ENCODE results near the gene PAM.
A peak's percentile ranks its signal among the peaks of the same experiment; 100 is the strongest.

Gene PAM

DNA sequence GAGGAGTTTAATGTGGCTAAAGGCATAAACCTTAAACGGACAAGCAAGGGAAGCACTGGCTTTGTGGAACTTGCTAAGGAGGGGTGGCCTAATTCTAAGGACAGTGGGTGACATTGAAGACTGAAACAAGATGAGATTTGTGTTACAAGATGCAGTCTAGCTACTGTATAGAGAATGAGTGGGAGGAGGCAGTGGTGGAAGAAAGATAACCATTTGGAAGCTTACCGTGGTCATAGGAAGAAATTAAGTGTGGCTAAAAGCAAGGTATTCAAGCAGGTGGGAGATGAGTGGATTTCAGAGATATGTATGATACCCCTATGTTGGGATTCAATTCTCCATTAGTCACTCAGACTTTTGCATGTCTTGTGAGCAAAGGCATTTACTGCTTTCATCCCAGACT is 4.6 kb downstream of the PAM start:
- H3K27me3 ChIP-seq (ENCODE audit: insufficient read depth, low read length) = no peaks in the 10 kb centered on the region
- peaks cover 42% of the 10 kb centered on the region for H3K4me1 ChIP-seq (ENCODE audit: insufficient read depth, low read length)
- H3K9me3 ChIP-seq (ENCODE audit: low read length) = no peaks in the 10 kb centered on the region
- H3K36me3 ChIP-seq (ENCODE audit: insufficient read depth, low read length) = no peaks in the 10 kb centered on the region
- H3K4me3 ChIP-seq (ENCODE audit: low read length) = no peak overlapping the region
- no peak overlapping the region for H2AFZ ChIP-seq (ENCODE audit: low read depth, low read length)

DNA sequence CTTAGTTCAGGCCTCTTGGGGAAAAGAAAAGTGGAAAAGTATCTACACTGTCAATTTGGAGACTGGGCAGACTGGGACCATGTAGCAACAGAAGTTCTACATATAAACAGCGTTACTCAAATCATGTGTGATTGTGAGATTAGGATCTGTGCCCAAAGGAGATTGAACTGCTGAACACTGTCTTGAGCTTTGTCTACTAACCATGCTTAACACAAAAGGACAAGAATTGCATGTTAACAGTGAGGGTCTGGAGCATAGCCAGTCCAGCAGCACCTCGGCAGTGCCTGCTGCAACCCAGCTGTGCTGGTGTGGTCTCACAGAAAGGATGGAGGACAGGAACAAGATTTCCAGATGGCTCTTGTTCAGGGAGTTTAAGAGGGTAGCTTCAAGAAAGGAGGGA is 5.7 kb downstream of the PAM start:
- Histone ChIP-seq H3K4me3 (ENCODE audit: low read length) (no peak overlapping the region), H3K27me3 (ENCODE audit: insufficient read depth, low read length) (no peaks in the 10 kb centered on the region), H3K36me3 (ENCODE audit: insufficient read depth, low read length) (no peaks in the 10 kb centered on the region)

DNA sequence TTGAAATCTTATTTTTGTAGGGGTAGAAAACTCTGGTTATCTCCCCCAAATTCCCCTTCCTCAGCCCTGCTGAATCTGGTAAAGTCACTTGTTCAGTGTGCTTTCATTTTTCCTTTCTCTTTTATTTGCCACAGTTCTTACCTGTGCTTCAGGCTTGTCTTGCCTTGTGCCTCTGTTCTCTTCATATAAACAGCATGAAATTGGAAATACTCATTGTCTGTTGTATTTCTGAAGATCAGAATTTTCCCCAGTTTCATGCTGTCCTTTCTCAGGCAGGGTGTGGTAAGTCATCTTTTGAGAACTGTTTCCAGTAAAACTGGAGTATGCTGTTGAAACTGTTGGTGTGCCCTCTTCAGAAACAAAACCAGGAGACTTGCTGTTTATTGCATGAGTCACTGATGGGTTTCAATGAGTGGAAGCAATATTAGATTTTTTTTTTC is 7.0 kb downstream of the PAM start:
- H3K9me3 ChIP-seq (ENCODE audit: low read length) = no peaks in the 10 kb centered on the region
- H2AFZ ChIP-seq (ENCODE audit: low read depth, low read length) = no peak overlapping the region
- H3K4me1 ChIP-seq (ENCODE audit: insufficient read depth, low read length) = peaks cover 34% of the 10 kb centered on the region
- H3K36me3 ChIP-seq (ENCODE audit: insufficient read depth, low read length) = no peaks in the 10 kb centered on the region
- no peak overlapping the region for H3K4me3 ChIP-seq (ENCODE audit: low read length)
- H3K27me3 ChIP-seq (ENCODE audit: insufficient read depth, low read length) = no peaks in the 10 kb centered on the region

More for the DNA sequence above, 5.7 kb downstream of the PAM start:
- H2AFZ ChIP-seq (ENCODE audit: low read depth, low read length) = peak overlapping the region; percentile 34
- peaks cover 41% of the 10 kb centered on the region for H3K4me1 ChIP-seq (ENCODE audit: insufficient read depth, low read length)
- H3K9me3 ChIP-seq (ENCODE audit: low read length) = no peaks in the 10 kb centered on the region

DNA sequence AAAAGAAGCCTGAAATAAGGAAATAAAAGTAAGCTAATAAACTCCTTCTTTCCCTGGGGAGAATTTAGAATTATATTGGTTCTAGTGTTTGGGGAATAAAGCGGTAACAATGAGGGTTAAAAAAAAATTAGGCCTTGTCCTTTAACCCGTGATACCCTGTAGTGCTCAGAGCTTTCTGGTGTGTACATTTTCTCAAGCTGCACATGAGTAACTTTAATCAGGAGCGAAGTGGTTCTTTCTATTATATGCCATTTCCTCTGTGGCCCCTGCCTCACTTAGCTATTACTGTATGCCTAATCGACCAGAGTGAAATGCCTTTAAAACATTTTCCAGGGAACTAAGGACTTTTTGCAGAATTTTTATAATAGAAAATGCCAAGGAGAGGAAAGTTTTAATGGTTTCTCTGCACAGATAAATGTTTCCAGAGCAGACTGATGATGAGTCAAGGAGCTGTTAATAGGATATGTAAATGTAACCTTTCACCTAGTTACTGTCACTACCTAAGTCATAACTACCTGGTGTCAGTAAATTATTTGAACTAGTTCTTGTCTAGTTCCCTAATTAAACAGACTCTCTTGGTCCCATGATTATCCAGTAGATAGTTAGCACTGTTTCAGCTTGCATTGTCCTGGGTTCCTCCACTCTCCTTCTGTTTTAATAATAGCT is 7.6 kb downstream of the PAM start:
- no peaks in the 10 kb centered on the region for H3K36me3 ChIP-seq (ENCODE audit: insufficient read depth, low read length)
- H3K4me3 ChIP-seq (ENCODE audit: low read length) = no peak overlapping the region
- H3K4me1 ChIP-seq (ENCODE audit: insufficient read depth, low read length) = peaks cover 33% of the 10 kb centered on the region
- no peaks in the 10 kb centered on the region for H3K27me3 ChIP-seq (ENCODE audit: insufficient read depth, low read length)
- H2AFZ ChIP-seq (ENCODE audit: low read depth, low read length) = no peak overlapping the region
- H3K9me3 ChIP-seq (ENCODE audit: low read length) = no peaks in the 10 kb centered on the region

DNA sequence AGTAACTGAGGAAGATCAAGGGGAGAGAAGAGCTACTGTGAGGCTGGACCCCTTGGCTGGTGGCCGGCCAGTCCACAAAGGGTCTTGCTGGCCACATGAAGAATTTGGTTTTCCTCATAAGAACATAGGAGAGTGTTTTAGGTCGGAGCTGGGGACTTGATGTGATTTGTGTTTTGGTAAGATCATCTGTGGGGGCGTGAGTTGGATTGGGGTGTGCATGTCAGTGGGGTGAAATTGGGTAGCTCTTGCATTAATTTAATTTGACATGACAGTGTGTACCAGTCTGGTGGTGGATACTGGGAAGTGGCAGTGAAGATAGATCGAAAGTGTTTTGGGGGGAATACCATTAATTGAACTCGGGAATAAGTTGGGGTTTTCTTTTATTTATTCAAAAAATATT is 8.6 kb downstream of the PAM start:
- Histone ChIP-seq H3K9me3 (ENCODE audit: low read length) (no peaks in the 10 kb centered on the region), H3K36me3 (ENCODE audit: insufficient read depth, low read length) (no peaks in the 10 kb centered on the region), H2AFZ (ENCODE audit: low read depth, low read length) (no peak overlapping the region), H3K27me3 (ENCODE audit: insufficient read depth, low read length) (no peaks in the 10 kb centered on the region), H3K4me3 (ENCODE audit: low read length) (no peak overlapping the region), H3K4me1 (ENCODE audit: insufficient read depth, low read length) (peaks cover 32% of the 10 kb centered on the region)

DNA sequence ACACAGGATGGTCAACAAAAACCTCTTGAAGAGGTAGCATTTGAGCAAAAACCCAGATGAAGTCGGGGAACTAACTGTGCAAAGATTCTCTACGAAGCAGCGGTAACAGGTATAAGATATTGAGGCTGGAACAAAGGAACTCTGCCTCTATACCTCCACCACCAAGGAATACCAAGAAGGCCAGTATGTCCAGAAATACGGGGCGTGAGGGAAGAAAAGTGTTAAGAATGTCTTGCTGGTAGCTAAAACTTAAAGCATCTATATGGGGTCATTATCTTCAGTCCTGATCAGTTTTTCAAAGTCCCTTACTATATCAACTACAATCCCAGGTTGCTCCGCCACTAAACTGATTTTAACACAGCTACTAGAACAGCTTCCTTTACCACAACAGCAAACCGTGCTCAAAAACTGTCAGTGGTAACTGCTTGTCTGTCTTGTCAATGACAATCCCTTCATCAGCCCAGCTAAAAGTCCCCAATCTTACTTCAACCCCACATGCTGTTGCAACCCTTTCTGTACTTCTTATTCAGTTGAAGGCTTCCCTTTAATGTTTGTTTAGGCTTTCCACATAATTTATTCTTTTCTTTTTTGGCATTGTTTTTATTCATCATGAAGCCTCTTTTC is 9.4 kb downstream of the PAM start:
- Histone ChIP-seq H3K36me3 (ENCODE audit: insufficient read depth, low read length) (no peaks in the 10 kb centered on the region), H3K9me3 (ENCODE audit: low read length) (no peaks in the 10 kb centered on the region), H3K27me3 (ENCODE audit: insufficient read depth, low read length) (no peaks in the 10 kb centered on the region), H2AFZ (ENCODE audit: low read depth, low read length) (no peak overlapping the region), H3K4me3 (ENCODE audit: low read length) (no peak overlapping the region), H3K4me1 (ENCODE audit: insufficient read depth, low read length) (peaks cover 32% of the 10 kb centered on the region)

DNA sequence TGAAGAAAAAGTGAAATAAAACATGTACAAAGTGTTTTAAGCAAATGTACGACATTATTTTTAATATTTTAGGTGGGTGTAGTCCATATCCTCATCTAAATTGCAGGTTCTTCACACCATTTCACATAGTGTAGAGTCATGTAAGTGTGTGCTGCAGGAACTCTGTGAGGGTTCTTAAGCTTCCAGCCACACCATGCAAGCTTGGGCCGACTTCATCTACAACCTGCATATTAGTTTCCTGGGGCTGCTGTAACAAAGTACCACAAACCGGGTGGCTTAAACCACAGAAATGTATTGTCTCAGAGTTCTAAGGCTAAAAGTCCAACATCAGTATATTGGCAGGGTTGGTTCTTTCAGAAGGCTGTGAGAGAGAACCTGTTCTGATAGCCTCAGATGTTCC is 10.2 kb downstream of the PAM start:
- Histone ChIP-seq H3K9me3 (ENCODE audit: low read length) (no peaks in the 10 kb centered on the region), H3K4me1 (ENCODE audit: insufficient read depth, low read length) (peaks cover 32% of the 10 kb centered on the region), H2AFZ (ENCODE audit: low read depth, low read length) (no peak overlapping the region)

DNA sequence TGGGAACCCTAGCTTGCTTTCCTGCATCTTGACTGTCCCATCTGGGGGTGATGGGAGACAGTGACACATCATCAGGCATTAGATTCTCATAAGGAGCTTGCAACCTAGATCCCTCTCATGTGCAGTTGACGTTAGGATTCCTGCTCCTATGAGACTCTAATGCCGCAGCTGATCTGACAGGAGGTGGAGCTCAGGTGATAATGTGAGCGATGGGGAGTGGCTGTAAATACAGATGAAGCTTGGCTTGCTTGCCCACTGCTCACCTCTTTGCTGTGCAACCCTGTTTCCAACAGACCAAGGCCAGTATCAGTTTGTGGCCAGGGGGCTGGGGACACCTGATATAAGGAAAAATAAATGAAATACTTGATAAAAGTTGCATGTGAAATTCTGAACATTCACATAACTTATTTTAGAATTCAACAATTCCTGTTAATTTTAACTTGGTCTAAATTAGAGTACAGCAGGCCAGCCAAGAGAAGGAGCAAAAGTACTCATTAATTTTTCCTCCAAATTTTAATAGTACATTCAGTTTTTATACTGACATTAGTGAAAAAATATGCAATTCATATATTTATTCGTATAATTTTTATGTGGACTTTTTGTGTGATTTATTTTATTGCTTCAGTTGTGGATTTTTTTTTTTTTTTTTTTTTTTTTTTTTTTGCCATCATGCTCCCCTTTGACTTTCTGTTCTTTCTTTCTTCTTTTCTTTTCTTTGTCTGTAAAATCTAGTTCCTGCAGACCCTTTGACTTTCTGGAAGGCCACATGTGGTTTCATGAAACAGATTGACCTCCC is 11.4 kb downstream of the PAM start:
- H3K9me3 ChIP-seq (ENCODE audit: low read length) = no peaks in the 10 kb centered on the region
- peaks cover 27% of the 10 kb centered on the region for H3K4me1 ChIP-seq (ENCODE audit: insufficient read depth, low read length)
- H3K27me3 ChIP-seq (ENCODE audit: insufficient read depth, low read length) = no peaks in the 10 kb centered on the region
- H3K4me3 ChIP-seq (ENCODE audit: low read length) = no peak overlapping the region
- H2AFZ ChIP-seq (ENCODE audit: low read depth, low read length) = no peak overlapping the region
- H3K36me3 ChIP-seq (ENCODE audit: insufficient read depth, low read length) = no peaks in the 10 kb centered on the region

More for the DNA sequence above, 10.2 kb downstream of the PAM start:
- no peak overlapping the region for H3K4me3 ChIP-seq (ENCODE audit: low read length)
- no peaks in the 10 kb centered on the region for H3K36me3 ChIP-seq (ENCODE audit: insufficient read depth, low read length)
- H3K27me3 ChIP-seq (ENCODE audit: insufficient read depth, low read length) = no peaks in the 10 kb centered on the region

DNA sequence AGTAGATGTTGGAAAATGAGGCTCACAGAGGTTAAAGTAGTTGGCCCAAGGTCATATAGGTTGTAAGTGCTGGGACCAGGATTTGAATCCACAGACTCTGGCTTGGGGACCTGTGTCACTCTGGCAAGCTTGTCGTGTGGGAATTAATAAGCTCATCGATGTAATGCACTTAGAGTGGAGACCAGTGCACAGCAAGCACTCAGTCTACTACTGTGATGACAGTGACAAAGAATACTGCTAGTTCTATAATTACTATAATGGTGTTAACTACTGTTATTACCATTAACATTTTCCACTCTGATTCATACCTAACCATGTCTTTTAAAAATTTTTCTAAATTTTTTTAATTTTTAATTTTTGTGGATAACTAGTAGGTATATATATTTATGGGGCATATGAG is 12.8 kb downstream of the PAM start:
- H3K27me3 ChIP-seq (ENCODE audit: insufficient read depth, low read length) = no peaks in the 10 kb centered on the region
- no peak overlapping the region for H2AFZ ChIP-seq (ENCODE audit: low read depth, low read length)
- H3K4me3 ChIP-seq (ENCODE audit: low read length) = no peak overlapping the region
- no peaks in the 10 kb centered on the region for H3K9me3 ChIP-seq (ENCODE audit: low read length)
- H3K36me3 ChIP-seq (ENCODE audit: insufficient read depth, low read length) = no peaks in the 10 kb centered on the region
- H3K4me1 ChIP-seq (ENCODE audit: insufficient read depth, low read length) = peaks cover 13% of the 10 kb centered on the region

DNA sequence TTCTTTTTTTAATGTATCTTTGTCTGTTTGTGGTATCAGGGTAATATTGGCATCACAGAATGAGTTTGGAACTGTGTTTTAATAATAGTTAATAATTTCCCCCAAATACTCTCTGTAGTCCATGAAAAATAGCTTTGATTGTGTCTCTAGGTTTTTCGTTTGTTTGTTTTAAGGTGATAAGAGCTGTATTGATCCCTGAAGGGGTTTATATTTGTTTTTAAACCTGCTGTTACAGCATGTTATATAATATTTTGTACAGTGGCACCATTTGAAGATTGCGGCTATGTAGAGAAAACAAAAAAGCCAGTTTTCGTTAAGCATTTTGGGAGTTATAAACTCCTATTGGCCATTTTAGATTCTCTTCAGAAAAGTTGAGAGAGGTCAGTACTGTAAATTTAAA is 15.7 kb downstream of the PAM start:
- H3K4me1 ChIP-seq (ENCODE audit: insufficient read depth, low read length) = peaks cover 9% of the 10 kb centered on the region
- H3K27me3 ChIP-seq (ENCODE audit: insufficient read depth, low read length) = no peaks in the 10 kb centered on the region
- no peaks in the 10 kb centered on the region for H3K36me3 ChIP-seq (ENCODE audit: insufficient read depth, low read length)

DNA sequence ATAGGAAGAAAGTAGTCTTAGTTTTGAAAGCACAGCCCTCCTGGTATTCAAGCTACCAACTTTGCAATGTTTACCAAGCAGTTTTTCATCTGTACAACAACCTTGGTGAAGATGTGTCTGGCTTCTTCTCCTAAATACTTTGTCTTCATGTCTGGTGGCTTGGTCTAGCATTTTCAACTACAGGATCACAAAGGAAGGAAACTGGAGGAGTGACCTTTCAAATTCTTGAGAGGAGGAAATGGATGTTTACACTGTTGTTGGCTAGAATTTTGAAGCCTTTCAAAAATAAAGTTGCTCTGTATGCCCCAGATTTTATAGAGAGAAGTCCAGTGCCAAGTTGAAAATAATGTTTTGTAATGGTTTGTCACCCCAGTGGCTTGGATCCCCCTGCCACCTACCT is 16.3 kb downstream of the PAM start:
- Histone ChIP-seq H2AFZ (ENCODE audit: low read depth, low read length) (no peak overlapping the region), H3K4me3 (ENCODE audit: low read length) (no peak overlapping the region)

More for the DNA sequence above, 15.7 kb downstream of the PAM start:
- no peak overlapping the region for H3K4me3 ChIP-seq (ENCODE audit: low read length)
- H2AFZ ChIP-seq (ENCODE audit: low read depth, low read length) = no peak overlapping the region
- H3K9me3 ChIP-seq (ENCODE audit: low read length) = no peaks in the 10 kb centered on the region

DNA sequence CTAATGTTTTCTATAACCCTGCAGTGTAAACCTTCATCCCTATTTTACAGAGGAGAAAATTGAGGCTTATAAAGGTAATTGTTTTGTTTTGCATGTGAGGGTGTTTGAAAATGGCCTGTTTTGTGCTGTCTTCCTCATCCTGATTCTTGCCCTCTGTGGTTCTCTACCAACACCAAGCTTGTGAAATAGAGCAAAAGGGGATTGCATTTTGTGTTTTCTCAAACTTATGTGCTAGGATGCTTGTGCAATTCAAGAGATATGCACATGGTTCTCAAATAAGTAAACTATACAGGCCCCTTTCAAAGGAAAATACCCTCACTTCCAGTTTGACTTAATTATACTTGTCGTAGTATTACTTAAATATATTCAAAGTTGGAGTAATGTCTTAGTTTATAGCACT is 17.2 kb downstream of the PAM start:
- Histone ChIP-seq H2AFZ (ENCODE audit: low read depth, low read length) (no peak overlapping the region), H3K9me3 (ENCODE audit: low read length) (no peaks in the 10 kb centered on the region), H3K36me3 (ENCODE audit: insufficient read depth, low read length) (no peaks in the 10 kb centered on the region), H3K4me3 (ENCODE audit: low read length) (no peak overlapping the region), H3K4me1 (ENCODE audit: insufficient read depth, low read length) (peaks cover 9% of the 10 kb centered on the region), H3K27me3 (ENCODE audit: insufficient read depth, low read length) (no peaks in the 10 kb centered on the region)

More for the DNA sequence above, 16.3 kb downstream of the PAM start:
- H3K36me3 ChIP-seq (ENCODE audit: insufficient read depth, low read length) = no peaks in the 10 kb centered on the region
- peaks cover 9% of the 10 kb centered on the region for H3K4me1 ChIP-seq (ENCODE audit: insufficient read depth, low read length)
- H3K27me3 ChIP-seq (ENCODE audit: insufficient read depth, low read length) = no peaks in the 10 kb centered on the region
- H3K9me3 ChIP-seq (ENCODE audit: low read length) = no peaks in the 10 kb centered on the region

DNA sequence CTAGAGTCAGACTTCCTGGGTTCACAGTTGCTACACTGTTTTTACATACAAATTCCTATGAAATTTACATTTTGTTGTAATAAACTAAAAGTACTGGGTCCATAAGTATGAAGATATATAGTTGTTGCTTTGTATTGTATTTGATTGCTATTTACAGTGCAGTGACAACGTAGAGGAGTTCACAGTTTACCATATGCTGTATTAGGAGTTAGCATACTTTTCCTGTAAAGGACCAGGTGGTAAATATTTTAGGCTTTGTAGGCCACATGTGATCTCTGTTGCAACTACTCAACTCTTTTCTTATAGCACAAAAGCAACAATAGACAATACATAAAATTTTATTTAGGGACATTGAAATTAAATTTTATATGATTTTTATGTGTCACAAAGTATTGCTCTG is 18.0 kb downstream of the PAM start:
- Histone ChIP-seq H3K4me1 (ENCODE audit: insufficient read depth, low read length) (peaks cover 9% of the 10 kb centered on the region), H3K9me3 (ENCODE audit: low read length) (no peaks in the 10 kb centered on the region)

More for the DNA sequence above, 18.0 kb downstream of the PAM start:
- H2AFZ ChIP-seq (ENCODE audit: low read depth, low read length) = no peak overlapping the region
- H3K4me3 ChIP-seq (ENCODE audit: low read length) = no peak overlapping the region
- no peaks in the 10 kb centered on the region for H3K36me3 ChIP-seq (ENCODE audit: insufficient read depth, low read length)
- H3K27me3 ChIP-seq (ENCODE audit: insufficient read depth, low read length) = no peaks in the 10 kb centered on the region
